Memory B cell (primary cell): Measurements from ENCODE around the gene PRR13.
A peak's percentile ranks its signal among the peaks of the same experiment; 100 is the strongest.
"Not testable (repeated sequence)": the region's sequence is repeated elsewhere in the genome, so short reads cannot be mapped to it uniquely, and the experiment has no call there.

Experiments used
- ATAC-seq: fragments of 150-1000 bp; cut with Tn5 transposase; 2 replicates; pipeline ENCODE4 v1.10.0; 2021; ENCODE audit warnings: low read depth, mild to moderate bottlenecking, moderate library complexity
- DNase-seq, 2 donors: peaks; one replicate each; pipeline ENCODE4 v3.0.0; 2022; ENCODE audit warnings: low spot score in 2 of 2
- H3K27ac Mint-ChIP-seq: one replicate; pipeline ENCODE4 v1.8.0; 2022; ENCODE audit warnings: mild to moderate bottlenecking, moderate library complexity, mixed read lengths
- H3K27me3 Mint-ChIP-seq: one replicate; pipeline ENCODE4 v1.8.0; 2022; ENCODE audit warnings: mixed read lengths
- H3K36me3 Mint-ChIP-seq: one replicate; pipeline ENCODE4 v1.8.0; 2022; ENCODE audit warnings: mild to moderate bottlenecking, mixed read lengths
- H3K4me1 Mint-ChIP-seq: one replicate; pipeline ENCODE4 v1.8.0; 2022; ENCODE audit warnings: mixed read lengths
- H3K4me3 Mint-ChIP-seq: one replicate; pipeline ENCODE4 v1.8.0; 2022; ENCODE audit warnings: mild to moderate bottlenecking, moderate library complexity, mixed read lengths
- H3K9me3 Mint-ChIP-seq: one replicate; pipeline ENCODE4 v1.8.0; 2022; ENCODE audit warnings: mixed read lengths

Gene PRR13

DNA sequence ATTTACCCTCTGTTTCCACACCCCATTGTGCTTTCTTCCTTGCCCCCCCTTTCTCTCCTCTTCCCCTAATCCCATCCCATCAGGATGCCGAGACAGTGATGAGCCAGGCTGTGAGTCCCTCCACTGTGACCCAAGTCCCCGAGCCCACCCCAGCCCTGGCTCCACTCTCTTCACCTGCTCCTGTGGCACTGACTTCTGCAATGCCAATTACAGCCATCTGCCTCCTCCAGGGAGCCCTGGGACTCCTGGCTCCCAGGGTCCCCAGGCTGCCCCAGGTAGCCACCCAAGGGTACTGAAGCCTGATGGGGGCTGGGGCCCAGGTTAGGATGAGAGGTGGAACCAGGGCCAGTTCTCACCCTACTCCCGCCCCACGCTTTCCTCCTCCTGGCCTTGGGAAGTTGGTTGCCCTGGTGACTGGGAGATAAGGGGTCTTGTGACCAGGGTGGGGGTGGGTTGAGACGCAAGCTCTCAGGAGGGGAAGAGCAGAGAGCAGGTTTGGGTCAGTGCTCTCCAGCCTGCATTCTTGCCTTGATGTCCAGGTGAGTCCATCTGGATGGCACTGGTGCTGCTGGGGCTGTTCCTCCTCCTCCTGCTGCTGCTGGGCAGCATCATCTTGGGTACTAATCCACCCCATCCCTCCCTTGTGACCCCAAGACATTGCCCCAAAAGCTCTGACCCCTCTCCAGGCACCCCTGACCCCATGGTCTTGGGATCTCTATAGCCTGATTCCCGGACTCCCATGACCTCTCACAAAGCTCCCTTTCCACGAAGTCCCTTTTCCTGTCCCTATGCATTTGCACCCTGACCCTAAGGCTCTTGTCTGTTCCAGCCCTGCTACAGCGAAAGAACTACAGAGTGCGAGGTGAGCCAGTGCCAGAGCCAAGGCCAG, 16.7 kb upstream of the PRR13 start:
- H3K27ac Mint-ChIP-seq = no peak overlapping the region
- H3K4me1 Mint-ChIP-seq = peaks cover 2% of the 10 kb centered on the region
- H3K36me3 Mint-ChIP-seq = no peaks in the 10 kb centered on the region
- no peak overlapping the region for H3K4me3 Mint-ChIP-seq
- no peaks in the 10 kb centered on the region for H3K27me3 Mint-ChIP-seq
- no peaks in the 10 kb centered on the region for H3K9me3 Mint-ChIP-seq
- no peak for ATAC-seq
- DNase-seq = no peak

DNA sequence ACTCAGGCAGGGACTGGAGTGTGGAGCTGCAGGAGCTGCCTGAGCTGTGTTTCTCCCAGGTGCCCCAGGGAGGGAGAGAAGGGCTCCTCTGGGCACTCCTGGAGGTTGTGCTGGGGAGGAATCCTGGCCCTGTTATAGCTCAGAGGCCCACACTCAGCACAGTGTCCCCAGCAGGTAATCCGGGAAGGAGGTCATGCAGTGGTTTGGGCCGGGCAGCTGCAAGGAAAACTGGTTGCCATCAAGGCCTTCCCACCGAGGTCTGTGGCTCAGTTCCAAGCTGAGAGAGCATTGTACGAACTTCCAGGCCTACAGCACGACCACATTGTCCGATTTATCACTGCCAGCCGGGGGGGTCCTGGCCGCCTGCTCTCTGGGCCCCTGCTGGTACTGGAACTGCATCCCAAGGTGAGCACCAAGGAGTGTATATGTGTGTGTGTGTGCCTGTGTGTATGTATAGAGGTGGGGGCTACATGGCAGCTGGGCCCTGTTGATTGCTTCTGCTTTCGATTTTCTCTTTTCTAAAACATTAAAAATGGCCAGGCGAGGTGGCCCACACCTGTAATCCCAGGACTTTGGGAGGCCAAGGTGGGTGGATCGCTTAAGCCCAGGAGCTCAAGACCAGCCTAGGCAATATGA, 15.9 kb upstream of the PRR13 start:
- H3K27me3 Mint-ChIP-seq = no peaks in the 10 kb centered on the region
- no peak overlapping the region for H3K27ac Mint-ChIP-seq
- H3K36me3 Mint-ChIP-seq = no peaks in the 10 kb centered on the region
- H3K9me3 Mint-ChIP-seq = no peaks in the 10 kb centered on the region
- no peak for ATAC-seq
- no peak for DNase-seq
- H3K4me3 Mint-ChIP-seq = no peak overlapping the region
- peaks cover 2% of the 10 kb centered on the region for H3K4me1 Mint-ChIP-seq

DNA sequence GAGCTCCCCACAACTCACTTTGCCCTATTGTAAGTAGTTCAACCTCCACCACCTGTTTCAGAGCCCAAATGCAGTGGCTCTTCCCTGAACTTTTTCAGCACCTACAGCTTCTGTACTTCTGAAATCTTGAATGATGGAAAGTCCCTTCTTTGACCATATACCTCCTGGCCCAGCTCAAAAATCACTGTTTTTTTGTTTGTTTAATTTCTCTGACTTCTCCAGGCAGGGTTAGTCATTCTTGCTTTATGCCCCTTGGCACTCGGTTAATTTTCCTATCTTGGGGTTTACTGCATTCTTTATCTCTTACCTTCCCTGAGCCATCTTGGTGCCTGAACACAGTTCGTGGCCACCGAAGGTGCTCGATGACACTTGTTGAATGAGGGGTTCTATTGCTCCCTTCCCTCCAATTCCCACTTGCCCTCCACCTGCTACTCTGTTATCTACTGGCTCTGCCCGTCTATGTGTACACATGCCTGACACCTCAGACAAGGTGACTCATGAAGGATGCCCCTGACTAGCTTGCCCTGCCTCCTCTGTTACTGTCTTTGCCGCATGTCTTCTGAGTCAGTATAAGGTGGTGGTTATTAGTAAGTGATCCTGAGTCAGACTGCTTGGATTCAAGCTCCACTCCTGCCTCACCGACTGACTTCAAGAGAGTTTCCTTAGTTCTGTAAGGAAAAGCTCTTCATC, 13.5 kb upstream of the PRR13 start:
- no peak for ATAC-seq
- H3K27me3 Mint-ChIP-seq = no peaks in the 10 kb centered on the region
- no peak overlapping the region for H3K4me3 Mint-ChIP-seq
- H3K27ac Mint-ChIP-seq = no peak overlapping the region
- no peaks in the 10 kb centered on the region for H3K36me3 Mint-ChIP-seq
- DNase-seq = no peak
- H3K9me3 Mint-ChIP-seq = no peaks in the 10 kb centered on the region
- no peaks in the 10 kb centered on the region for H3K4me1 Mint-ChIP-seq

DNA sequence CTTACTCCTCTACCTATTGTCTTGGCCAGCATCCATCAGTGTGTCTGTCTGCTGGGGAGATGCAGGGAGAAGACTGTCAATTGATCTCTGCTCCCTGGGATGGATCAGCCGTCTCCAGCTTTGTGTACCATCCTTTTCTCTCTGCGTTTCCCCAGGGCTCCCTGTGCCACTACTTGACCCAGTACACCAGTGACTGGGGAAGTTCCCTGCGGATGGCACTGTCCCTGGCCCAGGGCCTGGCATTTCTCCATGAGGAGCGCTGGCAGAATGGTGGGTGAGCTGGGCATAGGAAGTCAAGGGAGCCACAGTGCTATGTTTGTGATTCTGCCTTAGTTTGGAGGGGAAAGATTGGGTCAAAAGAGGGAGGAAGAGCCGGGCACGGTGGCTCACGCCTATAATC, 12.8 kb upstream of the PRR13 start:
- no peak for ATAC-seq
- Mint-ChIP-seq H3K36me3 (no peaks in the 10 kb centered on the region), H3K27me3 (no peaks in the 10 kb centered on the region), H3K4me3 (no peak overlapping the region), H3K27ac (no peak overlapping the region), H3K9me3 (no peaks in the 10 kb centered on the region), H3K4me1 (no peaks in the 10 kb centered on the region)
- DNase-seq = no peak

DNA sequence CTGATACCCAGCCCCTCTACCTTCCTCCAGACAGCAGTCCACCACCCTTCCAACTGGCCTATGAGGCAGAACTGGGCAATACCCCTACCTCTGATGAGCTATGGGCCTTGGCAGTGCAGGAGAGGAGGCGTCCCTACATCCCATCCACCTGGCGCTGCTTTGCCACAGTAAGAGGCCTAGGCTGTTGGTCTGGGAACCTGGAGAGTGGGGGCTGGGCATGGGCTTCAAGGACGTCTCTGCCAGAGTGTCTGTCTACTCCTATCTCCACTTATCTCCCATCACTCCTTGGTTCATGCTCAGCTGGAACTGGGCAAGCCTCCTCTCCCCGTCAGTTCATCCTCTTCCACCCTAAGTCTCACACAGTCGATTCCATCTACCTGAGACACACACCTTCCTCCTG, 11.4 kb upstream of the PRR13 start:
- no peak for DNase-seq
- Mint-ChIP-seq H3K4me1 (no peaks in the 10 kb centered on the region), H3K27me3 (no peaks in the 10 kb centered on the region), H3K4me3 (no peak overlapping the region), H3K9me3 (no peaks in the 10 kb centered on the region), H3K27ac (no peak overlapping the region), H3K36me3 (no peaks in the 10 kb centered on the region)
- ATAC-seq = no peak

DNA sequence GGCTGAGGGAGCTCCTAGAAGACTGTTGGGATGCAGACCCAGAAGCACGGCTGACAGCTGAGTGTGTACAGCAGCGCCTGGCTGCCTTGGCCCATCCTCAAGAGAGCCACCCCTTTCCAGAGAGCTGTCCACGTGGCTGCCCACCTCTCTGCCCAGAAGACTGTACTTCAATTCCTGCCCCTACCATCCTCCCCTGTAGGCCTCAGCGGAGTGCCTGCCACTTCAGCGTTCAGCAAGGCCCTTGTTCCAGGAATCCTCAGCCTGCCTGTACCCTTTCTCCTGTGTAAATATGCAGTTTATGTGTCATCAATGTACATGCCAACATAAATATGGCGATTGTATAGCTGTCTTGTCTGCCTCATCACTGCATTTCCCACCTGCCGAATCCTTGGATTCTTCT, 10.3 kb upstream of the PRR13 start:
- no peaks in the 10 kb centered on the region for H3K9me3 Mint-ChIP-seq
- ATAC-seq = no peak

DNA sequence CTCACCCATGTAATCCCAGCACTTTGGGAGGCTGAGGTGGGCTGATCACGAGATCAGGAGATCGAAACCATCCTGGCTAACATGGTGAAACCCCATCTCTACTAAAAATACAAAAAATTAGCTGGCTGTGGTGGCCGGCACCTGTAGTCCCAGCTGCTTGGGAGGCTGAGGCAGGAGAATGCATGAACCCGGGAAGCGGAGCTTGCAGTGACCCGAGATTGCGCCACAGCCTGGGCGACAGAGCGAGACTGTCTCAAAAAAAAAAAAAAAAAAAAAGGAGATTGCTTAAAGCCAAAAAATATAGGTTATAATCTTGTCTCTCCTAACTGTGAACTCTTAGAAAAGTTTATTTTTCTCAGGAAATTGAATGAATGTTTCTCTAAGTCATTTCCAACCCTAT, 6.2 kb upstream of the PRR13 start:
- H3K9me3 Mint-ChIP-seq, H3K27ac Mint-ChIP-seq, H3K4me1 Mint-ChIP-seq, H3K36me3 Mint-ChIP-seq, DNase-seq, H3K4me3 Mint-ChIP-seq, H3K27me3 Mint-ChIP-seq, ATAC-seq: not testable (repeated sequence)

More for the DNA sequence above, 10.3 kb upstream of the PRR13 start:
- H3K4me3 Mint-ChIP-seq = no peak overlapping the region
- no peak overlapping the region for H3K27ac Mint-ChIP-seq
- H3K36me3 Mint-ChIP-seq = no peaks in the 10 kb centered on the region
- no peaks in the 10 kb centered on the region for H3K27me3 Mint-ChIP-seq
- no peaks in the 10 kb centered on the region for H3K4me1 Mint-ChIP-seq
- no peak for DNase-seq

DNA sequence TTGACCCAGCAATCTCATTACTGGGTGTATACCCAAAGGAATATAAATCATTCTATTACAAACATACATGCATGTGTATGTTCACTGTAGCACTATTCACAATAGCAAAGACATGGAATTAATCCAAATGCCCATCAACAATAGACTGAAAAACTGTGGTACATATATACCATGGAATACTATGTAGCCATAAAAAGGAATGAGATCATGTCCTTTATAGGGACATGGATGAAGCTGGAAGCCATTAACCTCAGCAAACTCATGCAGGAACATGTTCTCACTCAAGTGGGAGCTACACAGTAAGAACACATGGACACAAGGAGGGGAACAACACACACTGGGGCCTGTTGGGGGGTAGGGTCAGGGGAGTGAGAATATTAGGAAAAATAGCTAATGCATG, 2.0 kb upstream of the PRR13 start:
- Mint-ChIP-seq H3K4me1 (peaks cover 14% of the 10 kb centered on the region), H3K36me3 (peaks cover 10% of the 10 kb centered on the region)
- ATAC-seq, H3K27me3 Mint-ChIP-seq, H3K9me3 Mint-ChIP-seq, H3K27ac Mint-ChIP-seq, DNase-seq, H3K4me3 Mint-ChIP-seq: not testable (repeated sequence)

DNA sequence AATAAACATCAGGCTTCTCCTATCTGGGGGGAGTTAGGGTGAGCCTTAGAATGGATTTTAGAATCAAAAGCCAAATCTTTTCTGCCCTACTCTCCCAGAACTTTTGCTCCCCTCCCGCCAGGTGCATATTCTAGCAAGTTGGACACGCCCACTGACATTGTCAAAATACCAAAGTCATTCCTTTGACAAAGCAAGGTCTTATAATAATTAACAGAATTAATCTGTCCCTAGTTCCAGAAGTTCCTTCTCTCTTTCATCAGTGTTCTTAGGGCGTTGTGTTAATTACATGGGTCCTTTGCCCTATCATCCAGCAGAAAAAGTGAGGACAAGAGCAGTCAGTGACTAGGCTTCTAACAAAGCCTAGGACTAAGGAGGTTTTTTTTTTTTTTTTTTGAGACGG, 2.4 kb downstream of the PRR13 start:
- Mint-ChIP-seq H3K36me3 (peaks cover 27% of the 10 kb centered on the region), H3K4me1 (peaks cover 20% of the 10 kb centered on the region), H3K9me3 (no peaks in the 10 kb centered on the region), H3K27me3 (no peaks in the 10 kb centered on the region), H3K27ac (peak overlapping the region; percentile 93), H3K4me3 (peak overlapping the region; percentile 99)
- DNase-seq = no peak
- no peak for ATAC-seq

DNA sequence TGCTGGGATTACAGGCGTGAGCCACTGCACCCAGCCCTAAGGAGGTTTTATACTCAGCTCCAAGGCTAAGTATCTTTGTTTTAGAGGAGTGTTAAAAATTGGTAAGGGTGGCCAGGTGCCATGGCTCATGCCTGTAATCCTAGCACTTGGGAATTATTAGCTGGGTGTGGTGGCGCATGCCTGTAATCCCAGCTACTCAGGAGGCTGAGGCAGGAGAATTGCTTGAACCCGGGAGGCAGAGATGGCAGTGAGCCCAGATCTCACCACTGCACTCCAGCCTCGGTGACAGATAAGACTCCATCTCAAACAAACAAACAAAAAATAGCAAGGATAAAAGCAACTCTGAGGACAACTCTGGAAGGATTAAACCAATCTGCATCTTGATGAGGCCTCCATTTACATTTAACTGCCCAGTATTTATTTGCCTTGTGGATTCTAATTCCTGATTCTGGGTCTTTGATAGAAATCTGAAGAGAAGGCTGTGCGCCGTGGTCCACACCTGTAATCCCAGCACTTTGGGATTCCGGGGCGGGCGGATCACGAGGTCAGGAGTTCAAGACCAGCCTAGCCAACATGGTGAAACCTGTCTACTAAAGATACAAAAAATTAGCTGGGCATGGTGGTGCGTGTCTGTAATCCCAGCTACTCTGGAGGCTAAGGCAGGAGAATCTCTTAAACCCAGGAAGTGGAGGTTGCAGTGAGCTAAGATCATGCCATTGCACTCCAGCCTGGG, 3.2 kb downstream of the PRR13 start:
- peaks cover 20% of the 10 kb centered on the region for H3K4me1 Mint-ChIP-seq
- peak overlapping the region; percentile 93 for H3K27ac Mint-ChIP-seq
- DNase-seq, H3K9me3 Mint-ChIP-seq, H3K27me3 Mint-ChIP-seq, ATAC-seq, H3K4me3 Mint-ChIP-seq: not testable (repeated sequence)
- H3K36me3 Mint-ChIP-seq = peaks cover 27% of the 10 kb centered on the region

DNA sequence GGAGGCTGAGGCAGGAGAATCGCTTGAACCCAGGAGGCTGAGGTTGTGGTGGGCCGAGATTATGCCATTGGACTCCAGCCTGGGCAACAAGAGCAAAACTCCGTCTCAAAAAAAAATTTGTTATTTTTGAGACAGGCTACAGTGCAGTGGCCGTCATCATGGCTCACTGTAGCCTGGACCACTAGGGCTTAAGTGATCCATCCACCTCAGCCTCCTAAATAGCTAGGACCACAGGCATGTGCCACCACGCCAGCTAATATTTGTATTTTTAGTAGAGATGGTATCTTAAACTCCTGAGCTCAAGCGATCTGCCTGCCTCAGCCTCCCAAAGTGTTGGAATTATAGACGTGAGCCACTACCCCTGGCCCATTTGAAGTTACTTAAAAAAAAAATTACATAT, 9.4 kb downstream of the PRR13 start:
- Mint-ChIP-seq H3K36me3 (peaks cover 25% of the 10 kb centered on the region), H3K4me1 (peaks cover 24% of the 10 kb centered on the region), H3K27me3 (no peaks in the 10 kb centered on the region), H3K9me3 (no peaks in the 10 kb centered on the region), H3K4me3 (no peak overlapping the region), H3K27ac (no peak overlapping the region)
- ATAC-seq (no peak), DNase-seq (no peak)

DNA sequence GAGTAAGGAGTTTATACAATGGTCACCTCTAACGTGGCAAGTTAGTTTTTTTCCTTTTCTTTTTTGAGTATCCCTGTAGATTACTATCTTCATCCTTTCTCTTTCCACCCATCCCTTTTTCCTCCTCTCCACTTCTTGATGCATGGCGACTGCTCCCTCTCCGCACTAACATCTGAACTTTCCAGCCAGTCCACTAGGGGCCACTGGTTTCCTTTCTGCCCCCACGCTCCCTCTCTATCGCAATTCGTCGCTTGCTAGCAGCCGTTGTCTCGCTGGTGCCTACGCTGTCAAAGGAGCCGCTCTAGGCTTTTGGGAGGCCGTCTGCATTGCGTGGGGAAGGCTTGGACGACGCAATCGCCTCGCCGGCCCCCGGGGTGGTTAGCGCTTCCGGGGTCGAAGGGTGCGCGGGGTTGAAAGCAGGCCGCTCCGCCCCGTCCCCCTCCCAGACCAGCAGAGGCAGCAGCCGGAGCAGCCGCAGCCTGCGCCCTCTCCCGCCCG, 10.2 kb downstream of the PRR13 start, which contains the start of gene PCBP2:
PCBP2 (plus strand) TSS at position 442 of the 498 bp plus-strand sequence. CDS start 2,699 bp downstream, outside the sequence.
- ATAC-seq (peak; percentile 91), DNase-seq (peak; percentile 91 to 96)
- Mint-ChIP-seq H3K4me1 (peaks cover 22% of the 10 kb centered on the region), H3K36me3 (peaks cover 19% of the 10 kb centered on the region), H3K9me3 (no peaks in the 10 kb centered on the region), H3K4me3 (peak within 1 kb of the TSS; percentile 92), H3K27ac (peak within 1 kb of the TSS; percentile 94), H3K27me3 (no peaks in the 10 kb centered on the region)

DNA sequence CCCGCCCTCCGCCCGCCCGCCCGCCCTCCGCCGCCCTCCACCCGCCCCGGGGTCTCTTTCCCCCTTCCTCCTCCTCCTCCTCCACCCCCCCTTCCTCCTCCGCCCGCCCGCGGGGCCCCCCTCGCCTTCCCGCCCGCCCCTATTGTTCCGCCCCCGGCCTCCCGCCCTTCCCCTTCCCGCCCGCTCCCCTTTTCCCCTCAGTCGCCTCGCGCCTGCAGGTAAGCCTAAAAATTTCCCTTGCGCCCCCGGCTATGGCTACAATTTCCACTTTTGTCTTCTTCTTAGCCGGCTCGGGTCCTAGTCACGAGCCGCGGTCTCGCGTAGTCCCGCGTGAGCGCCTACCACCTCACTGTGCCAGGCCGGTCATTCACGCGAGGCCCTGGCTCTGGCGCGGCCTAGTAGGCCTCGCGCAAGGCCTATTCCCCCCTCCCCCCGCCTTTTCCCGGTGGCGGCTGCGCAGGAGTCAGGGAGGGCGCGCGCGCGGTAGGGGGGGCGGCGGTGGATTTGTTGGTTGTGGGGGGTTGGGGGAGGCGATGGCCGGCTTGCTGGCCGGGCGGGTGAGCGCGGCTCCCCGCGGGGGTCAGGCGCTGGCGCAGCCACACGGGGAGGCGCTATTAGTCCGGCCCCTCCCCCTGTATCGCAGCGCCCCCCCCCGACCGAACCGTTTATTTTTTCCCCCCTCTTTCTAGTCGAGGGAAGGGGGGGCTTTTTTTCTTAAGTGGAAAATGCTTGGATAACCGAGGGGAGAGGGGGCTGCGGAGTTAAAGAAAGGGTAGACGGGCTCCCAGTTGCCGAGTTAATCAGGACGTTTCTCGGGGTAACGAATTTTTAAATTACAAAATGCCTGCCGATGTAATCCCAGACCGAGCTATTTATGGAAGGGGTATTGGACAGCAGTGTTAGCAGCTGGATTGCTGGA, 10.9 kb downstream of the PRR13 start:
- Mint-ChIP-seq H3K27ac (peak overlapping the region; percentile 94), H3K4me1 (peaks cover 22% of the 10 kb centered on the region), H3K4me3 (peak overlapping the region; percentile 92), H3K27me3 (no peaks in the 10 kb centered on the region), H3K9me3 (no peaks in the 10 kb centered on the region), H3K36me3 (peaks cover 18% of the 10 kb centered on the region)
- ATAC-seq (peak; percentile 39), DNase-seq (peak; percentile 82)
